ENCODE results near the gene ATF7IP. TPM values are rescaled to one million over a fixed set of nuclear protein-coding genes. Genes with fewer than 3 reads are reported as not detected.

The ATF7IP gene
- polyA plus RNA-seq, 3 donors = 16.6 to 51.7 (median 19.2) TPM

GRCh38 chr12:14510574-14510973 is 145.1 kb downstream of the ATF7IP start:
- Mint-ChIP-seq H3K4me3 (no peak overlapping the region), H3K36me3 (peaks cover 82 to 97% of the 10 kb centered on the region in 2 donors), H3K27ac (peak overlapping the region in 4 of 7 donors; percentile 30 to 75 (median 59)), H3K4me1 (peaks cover 3% of the 10 kb centered on the region), H3K9me3 (no peaks in the 10 kb centered on the region), H3K27me3 (ENCODE audit: low read depth in 3 of 3) (peaks cover 0 to 4% (median 0%) of the 10 kb centered on the region in 3 donors)
- Histone ChIP-seq H3K9me3 (replicated peaks in 1 of 2; ENCODE audit: control insufficient read depth in 1 of 2, insufficient read depth in 1 of 2, low read length in 2 of 2) (no peaks in the 10 kb centered on the region), H3K36me3 (replicated peaks in 1 of 2; ENCODE audit: control insufficient read depth in 1 of 2, insufficient read depth in 2 of 2, low read length in 2 of 2) (peaks cover 92 to 100% of the 10 kb centered on the region in 2 donors), H2AFZ (ENCODE audit: insufficient read depth, low read depth, low read length, poor library complexity, severe bottlenecking) (no peak overlapping the region), H3K4me2 (replicated peaks; ENCODE audit: extremely low read depth, low read length, poor library complexity, severe bottlenecking) (no peak overlapping the region), H3K27ac (ENCODE audit: low read depth in 1 of 2, low read length in 2 of 2) (no peak overlapping the region), H3K9ac (ENCODE audit: insufficient read depth, low read length, poor library complexity, severe bottlenecking) (no peak overlapping the region), H3K4me1 (ENCODE audit: control insufficient read depth in 1 of 2, insufficient read depth in 2 of 2, low read length in 2 of 2) (no peaks in the 10 kb centered on the region), H4K20me1 (ENCODE audit: insufficient read depth, low read length) (peaks cover 73% of the 10 kb centered on the region), H3K4me3 (replicated peaks in 1 of 3; ENCODE audit: low read depth in 2 of 3, low read length in 3 of 3) (no peak overlapping the region), H3K79me2 (ENCODE audit: insufficient read depth, low read length) (no peaks in the 10 kb centered on the region), H3K27me3 (ENCODE audit: control insufficient read depth in 2 of 2, insufficient read depth in 2 of 2, low read length in 2 of 2) (no peaks in the 10 kb centered on the region)
- intact Hi-C loops (cut with micrococcal nuclease) = no loop called here
- DNase-seq = no peak
- TF ChIP-seq CTCF (IDR thresholded peaks at IDR 0.05) = no peak
- WGBS (ENCODE audit: insufficient coverage) = 14% methylated on average over 1 of the region's 3 CpGs

GRCh38 chr12:14514154-14514842 is 148.8 kb downstream of the ATF7IP start:
- no peaks in the 10 kb centered on the region for H3K9me3 Mint-ChIP-seq
- peaks cover 6% of the 10 kb centered on the region for H3K4me1 Mint-ChIP-seq
- intact Hi-C loops (cut with micrococcal nuclease) = no loop called here
- peaks cover 74% of the 10 kb centered on the region for H4K20me1 ChIP-seq (ENCODE audit: insufficient read depth, low read length)
- peaks cover 77 to 91% of the 10 kb centered on the region in 2 donors for H3K36me3 Mint-ChIP-seq
- no peak overlapping the region for H3K4me3 Mint-ChIP-seq
- H3K4me2 ChIP-seq (replicated peaks; ENCODE audit: extremely low read depth, low read length, poor library complexity, severe bottlenecking) = no peak overlapping the region
- H2AFZ ChIP-seq (ENCODE audit: insufficient read depth, low read depth, low read length, poor library complexity, severe bottlenecking) = no peak overlapping the region
- peaks cover 0 to 2% (median 0%) of the 10 kb centered on the region in 3 donors for H3K27me3 Mint-ChIP-seq (ENCODE audit: low read depth in 3 of 3)
- no peaks in the 10 kb centered on the region for H3K79me2 ChIP-seq (ENCODE audit: insufficient read depth, low read length)
- H3K27ac ChIP-seq (ENCODE audit: low read depth in 1 of 2, low read length in 2 of 2) = no peak overlapping the region
- no peaks in the 10 kb centered on the region for H3K27me3 ChIP-seq (ENCODE audit: control insufficient read depth in 2 of 2, insufficient read depth in 2 of 2, low read length in 2 of 2)
- H3K9ac ChIP-seq (ENCODE audit: insufficient read depth, low read length, poor library complexity, severe bottlenecking) = no peak overlapping the region
- H3K36me3 ChIP-seq (replicated peaks in 1 of 2; ENCODE audit: control insufficient read depth in 1 of 2, insufficient read depth in 2 of 2, low read length in 2 of 2) = peaks cover 82 to 99% of the 10 kb centered on the region in 2 donors
- peak; percentile 16 for TF ChIP-seq CTCF (IDR thresholded peaks at IDR 0.05)
- no peaks in the 10 kb centered on the region for H3K9me3 ChIP-seq (replicated peaks in 1 of 2; ENCODE audit: control insufficient read depth in 1 of 2, insufficient read depth in 1 of 2, low read length in 2 of 2)
- no peaks in the 10 kb centered on the region for H3K4me1 ChIP-seq (ENCODE audit: control insufficient read depth in 1 of 2, insufficient read depth in 2 of 2, low read length in 2 of 2)
- no peak overlapping the region for H3K4me3 ChIP-seq (replicated peaks in 1 of 3; ENCODE audit: low read depth in 2 of 3, low read length in 3 of 3)
- DNase-seq = no peak
- peak overlapping the region in 1 of 7 donors; percentile 76 for H3K27ac Mint-ChIP-seq
- 39% methylated on average over 2 of the region's 4 CpGs for whole genome bisulfite sequencing (ENCODE audit: insufficient coverage)
